ENCODE results near the gene HES5.

HES5 gene

DNA sequence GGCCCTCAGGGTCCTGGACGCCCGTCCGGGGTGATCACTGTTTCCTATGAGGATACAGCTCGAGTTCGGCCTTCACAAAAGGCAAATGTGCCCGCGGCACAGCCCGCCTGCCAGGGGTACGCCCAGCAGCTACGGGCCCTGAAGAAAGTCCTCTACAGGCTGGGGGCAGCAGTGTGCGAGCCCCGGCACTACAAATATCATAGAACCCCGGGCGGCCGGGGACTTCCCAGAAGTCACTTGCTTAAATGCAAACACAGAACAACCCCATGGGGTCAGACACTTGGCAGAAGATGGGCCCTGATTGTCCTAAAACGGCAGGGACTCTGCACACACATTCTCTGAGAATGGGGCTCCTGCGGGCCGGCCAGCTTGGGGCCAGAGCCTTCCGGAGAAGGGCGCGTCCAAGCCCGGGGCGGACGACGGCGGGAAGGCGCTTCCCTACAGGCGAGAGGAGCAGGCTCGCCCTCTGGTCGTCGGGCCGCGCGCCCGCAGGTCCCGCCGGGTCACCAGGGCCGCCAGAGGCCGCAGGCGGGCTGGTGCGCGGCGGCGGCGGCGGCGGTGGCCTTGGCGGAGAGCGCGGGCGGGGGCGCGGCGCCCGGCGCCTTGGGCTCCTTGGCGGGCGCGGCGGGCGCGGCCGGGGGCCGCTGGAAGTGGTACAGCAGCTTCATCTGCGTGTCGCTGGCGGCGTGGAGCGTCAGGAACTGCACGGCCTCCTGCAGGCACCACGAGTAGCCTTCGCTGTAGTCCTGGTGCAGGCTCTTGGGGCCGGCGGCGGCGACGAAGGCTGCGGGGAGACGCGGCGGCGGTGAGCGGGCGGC, 888 bp downstream of the HES5 start:
- no peak for DNase-seq

- DNase-seq, result no peak
These were observed 1.5 kb downstream of the HES5 start for GRCh38 chr1:2528611-2528965.

- DNase-seq, result no peak
These were observed 2.0 kb downstream of the HES5 start for GRCh38 chr1:2528016-2528415.

DNA sequence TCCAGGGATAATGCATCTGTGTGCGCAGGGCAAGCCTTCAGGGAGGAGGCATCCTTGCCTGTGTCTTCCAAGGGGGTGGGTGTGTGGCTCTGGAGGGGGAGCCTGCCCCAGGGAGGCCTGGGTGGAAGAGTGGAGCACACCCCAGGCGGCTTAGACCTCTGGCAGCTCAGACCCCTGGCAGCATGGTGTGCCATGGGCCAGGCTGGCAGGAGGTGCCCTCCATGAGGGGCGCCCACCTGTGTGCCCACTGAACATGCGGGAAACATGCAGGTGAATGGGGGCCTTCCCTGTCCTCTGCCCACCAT, 2.6 kb downstream of the HES5 start:
- DNase-seq, result no peak

- no peak for DNase-seq
These were observed 3.1 kb downstream of the HES5 start for GRCh38 chr1:2526824-2527555.

GRCh38 chr1:2525920-2526823, 3.9 kb downstream of the HES5 start, which contains the start of gene PANK4:
PANK4 (minus strand) TSS chr1:2526596; CDS start chr1:2526587, 9 bp downstream.
- peak; percentile 73 for DNase-seq

GRCh38 chr1:2525572-2525919, 4.5 kb downstream of the HES5 start:
- DNase-seq, result no peak

DNA sequence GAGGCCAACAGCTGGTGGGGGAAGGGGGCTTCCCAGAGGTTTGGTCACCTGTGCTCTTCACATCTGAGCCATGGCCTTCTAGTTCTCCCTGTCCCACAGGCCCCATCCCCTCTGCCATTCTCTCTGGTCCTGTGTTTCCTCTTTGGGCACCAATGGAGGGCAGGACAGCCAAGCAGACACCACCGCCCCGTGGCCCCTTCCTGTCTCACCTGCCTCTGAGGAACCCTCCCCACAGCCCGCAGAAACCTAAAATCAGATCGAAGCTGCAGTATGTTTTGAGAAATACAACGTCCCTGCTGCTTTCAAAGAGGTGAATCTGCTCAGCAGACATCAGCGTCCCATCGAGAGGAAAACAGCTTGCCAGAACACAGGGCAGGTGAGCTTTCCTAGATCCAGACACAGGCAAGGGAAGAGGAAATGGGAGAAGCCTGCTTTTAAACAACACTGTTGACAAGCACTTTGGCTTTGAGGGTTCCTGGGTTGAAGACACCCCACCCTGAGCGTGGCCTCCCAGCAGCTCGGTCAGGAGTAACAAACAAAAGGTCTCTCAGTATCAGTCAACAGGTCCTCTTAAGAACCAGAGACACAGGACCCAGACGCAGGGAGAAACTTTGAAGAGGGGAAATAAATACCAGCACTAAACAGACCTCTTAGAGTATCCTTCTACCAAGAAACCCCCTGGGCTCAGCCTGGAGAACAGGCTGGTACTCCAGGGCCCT, 6.0 kb downstream of the HES5 start:
- DNase-seq, result no peak

- DNase-seq, result no peak
These were observed 6.7 kb downstream of the HES5 start for GRCh38 chr1:2523191-2523890.

DNA sequence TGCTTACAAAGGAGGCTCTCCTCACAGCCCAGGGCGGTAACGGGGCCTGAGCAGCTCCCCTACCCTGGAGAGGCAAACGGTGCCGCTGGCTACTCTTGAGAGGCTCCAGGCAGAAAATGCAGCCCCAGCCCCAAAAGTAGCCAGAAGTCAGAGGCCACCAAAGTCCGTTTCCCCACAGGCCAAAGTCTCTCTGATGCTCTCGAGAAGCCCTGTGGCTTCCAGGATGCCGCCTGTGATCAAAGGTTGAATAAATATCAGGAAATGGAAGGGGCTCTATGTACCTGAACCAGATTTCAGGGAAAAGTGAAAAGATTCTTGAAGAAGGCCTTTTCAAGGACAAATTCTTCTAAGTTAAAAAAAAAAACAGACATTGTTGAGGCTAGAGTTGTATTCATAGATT, 7.8 kb downstream of the HES5 start:
- DNase-seq, result no peak

DNA sequence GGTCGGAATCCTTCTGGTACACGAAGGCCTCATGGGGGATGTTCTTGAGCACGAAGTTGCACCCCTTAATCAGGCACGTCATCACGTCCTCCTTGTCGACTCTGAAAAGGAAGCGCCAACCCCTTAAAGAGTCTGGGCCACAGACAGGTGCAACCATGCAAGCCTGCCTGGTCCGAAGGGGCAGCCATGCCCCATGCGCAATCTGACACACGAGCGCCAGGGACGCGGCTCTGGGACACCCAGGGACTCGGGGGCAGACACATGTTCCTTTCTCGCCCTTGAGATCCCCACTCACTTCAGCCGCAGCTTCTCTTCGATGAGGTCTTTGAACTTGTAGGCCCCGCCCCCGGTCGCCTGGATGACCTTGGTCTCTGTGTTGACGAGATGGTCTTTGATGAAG, 9.3 kb downstream of the HES5 start:
- no peak for DNase-seq

DNA sequence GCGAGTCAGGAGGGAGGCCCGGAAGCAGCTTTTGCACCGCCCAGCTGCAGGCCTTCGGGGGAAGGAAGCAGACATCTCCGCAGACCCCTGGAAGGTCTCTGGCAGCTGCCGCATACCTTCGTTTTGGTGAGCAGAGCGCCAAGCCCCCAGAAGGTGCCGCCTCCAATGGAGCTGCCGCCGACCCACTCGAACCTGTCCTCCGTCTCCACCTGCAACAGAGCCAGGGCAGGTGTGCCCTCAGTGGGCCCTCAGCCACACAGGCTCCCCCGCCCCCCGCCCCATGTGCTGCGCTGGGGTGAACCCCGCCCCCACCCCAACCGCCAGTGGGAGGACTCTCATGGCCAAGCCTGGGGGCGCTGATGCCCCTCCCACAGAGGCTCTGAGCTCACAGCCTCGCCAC, 9.9 kb downstream of the HES5 start:
- no peak for DNase-seq

GRCh38 chr1:2519729-2520128, 10.3 kb downstream of the HES5 start:
- DNase-seq, result no peak

GRCh38 chr1:2519029-2519685, 10.9 kb downstream of the HES5 start:
- no peak for DNase-seq

DNA sequence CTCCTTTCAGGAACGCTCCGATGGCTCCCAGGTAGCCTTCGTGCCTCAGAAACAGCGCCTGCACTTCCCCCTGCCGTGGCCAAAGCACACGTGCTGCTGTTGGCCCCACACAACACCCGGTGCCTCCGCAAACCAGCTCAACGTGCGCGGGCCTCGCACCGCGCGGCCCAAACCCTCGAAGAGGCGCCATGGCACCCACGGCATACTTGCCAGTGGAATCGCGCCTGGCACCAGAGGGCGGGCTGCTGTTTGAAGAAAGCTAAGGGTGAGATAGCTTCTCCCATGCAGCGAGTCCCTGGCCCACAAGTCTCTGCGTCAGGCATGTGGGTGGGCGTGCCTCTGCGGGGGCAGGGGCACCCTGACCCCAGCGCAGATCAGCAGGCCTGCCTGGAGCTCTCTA, 11.5 kb downstream of the HES5 start:
- no peak for DNase-seq

DNA sequence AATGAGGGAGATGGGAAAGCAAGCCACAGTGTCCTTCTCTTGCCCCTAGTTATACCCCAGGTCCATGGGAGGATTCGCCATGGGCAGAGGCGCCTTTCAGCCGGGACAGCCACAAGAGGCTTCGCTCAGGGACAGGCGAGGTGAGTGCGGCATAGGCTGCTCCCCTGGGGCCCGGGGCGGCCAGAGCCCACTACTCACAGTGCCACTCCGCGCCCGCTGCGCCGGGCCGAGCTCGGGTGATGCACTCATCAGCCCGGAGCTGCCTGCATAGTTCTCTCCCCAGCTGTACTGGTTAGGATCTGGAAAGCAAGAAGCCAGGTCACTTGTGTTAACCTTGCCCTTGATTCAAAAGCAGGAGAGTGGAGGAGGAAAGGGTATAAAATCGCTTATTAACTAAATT, 12.1 kb downstream of the HES5 start:
- no peak for DNase-seq

- no peak for DNase-seq
These were observed 13.1 kb downstream of the HES5 start for GRCh38 chr1:2516946-2517345.

- no peak for DNase-seq
These were observed 13.9 kb downstream of the HES5 start for GRCh38 chr1:2516124-2516523.

- DNase-seq, result no peak
These were observed 14.3 kb downstream of the HES5 start for GRCh38 chr1:2515763-2516080.

DNA sequence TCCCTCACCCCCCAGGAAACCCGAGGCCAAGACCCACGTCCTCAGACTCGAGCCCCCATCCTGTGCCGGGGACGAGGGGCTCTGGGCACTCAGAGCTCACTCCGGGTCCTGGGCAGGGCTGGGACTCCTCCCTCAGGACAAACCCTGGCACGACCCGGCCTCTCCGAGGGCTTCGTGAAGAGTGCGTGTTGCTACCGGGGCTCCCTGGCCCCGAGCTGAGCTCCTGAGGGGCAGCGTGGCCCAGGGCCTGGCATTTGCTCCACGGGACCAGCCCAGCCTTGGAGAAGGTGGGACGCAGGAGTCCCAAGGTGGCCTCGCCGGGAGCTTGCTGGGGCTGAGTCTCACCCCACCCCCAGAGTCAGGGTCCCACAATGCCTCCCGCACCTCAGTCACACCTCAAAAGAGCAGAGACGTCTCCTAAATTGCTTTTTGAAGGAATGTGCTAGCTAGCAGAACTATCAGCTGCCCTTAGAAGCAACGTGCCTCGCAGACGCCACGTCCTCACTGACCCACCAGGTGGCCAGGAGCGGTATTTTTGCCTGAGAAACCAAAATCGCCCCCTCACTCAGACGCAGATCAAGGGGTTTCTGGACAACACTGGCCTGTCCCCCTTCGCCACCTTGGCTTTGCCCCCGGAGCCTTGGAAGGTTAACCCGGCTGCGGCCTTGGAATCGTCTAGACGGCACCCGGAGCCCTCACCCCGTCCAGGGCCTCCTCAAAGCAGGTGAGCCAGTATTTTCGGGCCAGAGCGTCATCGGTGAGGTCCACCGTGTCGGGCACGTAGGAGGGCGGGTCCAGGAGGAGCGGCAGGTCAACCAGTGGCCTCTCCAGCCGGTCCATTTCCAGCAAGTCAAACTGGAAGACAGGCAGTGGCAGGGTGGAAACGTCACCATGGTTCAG, 14.9 kb downstream of the HES5 start:
- no peak for DNase-seq
